GM23338 (cell line): ENCODE measurements around the gene SP6. TPM values are rescaled to one million over a fixed set of nuclear protein-coding genes. Genes with fewer than 3 reads are reported as not detected.
A peak's percentile ranks its signal among the peaks of the same experiment; 100 is the strongest.

Experiments
- ATAC-seq: fragments of 200-7000 bp; cut with Tn5 transposase; 3 replicates; pipeline ENCODE4 v1.9.1; 2020
- DNase-seq: peaks from one replicate; pipeline ENCODE4 v3.0.0-alpha.2; 2015; ENCODE audit warnings: low spot score
- H2AFZ ChIP-seq: fragments of 200-600 bp; sonication (generic); 2 replicates; pipeline ENCODE4 v1.8.0; 2016; ENCODE audit warnings: antibody characterized with exemption, mild to moderate bottlenecking, moderate library complexity
- H3F3A ChIP-seq: fragments of 200-600 bp; sonication (generic); replicated peaks from 2 replicates; pipeline ENCODE4 v1.8.0; 2017; ENCODE audit warnings: antibody characterized with exemption, mixed run types, low read depth
- H3K27ac ChIP-seq: fragments of 200-600 bp; sonication (generic); 2 replicates; pipeline ENCODE4 v1.6.1; 2016; ENCODE audit warnings: low read depth
- H3K27me3 ChIP-seq: fragments of 200-600 bp; sonication (generic); 2 replicates; pipeline ENCODE4 v1.8.0; 2016; ENCODE audit warnings: mild to moderate bottlenecking, mixed run types, moderate library complexity; ENCODE audit not compliant: insufficient read depth
- H3K36me3 ChIP-seq: fragments of 200-600 bp; sonication (generic); 2 replicates; pipeline ENCODE4 v1.8.0; 2016; ENCODE audit warnings: mild to moderate bottlenecking; ENCODE audit not compliant: insufficient read depth
- H3K4me1 ChIP-seq: fragments of 200-600 bp; sonication (generic); 2 replicates; pipeline ENCODE4 v1.8.0; 2016; ENCODE audit warnings: mild to moderate bottlenecking, moderate library complexity; ENCODE audit not compliant: insufficient read depth
- H3K4me2 ChIP-seq: fragments of 200-600 bp; sonication (generic); 2 replicates; pipeline ENCODE4 v1.7.1; 2017; ENCODE audit warnings: mixed run types
- H3K4me3 ChIP-seq: fragments of 200-600 bp; sonication (generic); 2 replicates; pipeline ENCODE4 v1.6.1; 2016; ENCODE audit warnings: mixed run types
- H3K79me2 ChIP-seq: fragments of 200-600 bp; sonication (generic); replicated peaks from 2 replicates; pipeline ENCODE4 v1.8.0; 2017; ENCODE audit warnings: mild to moderate bottlenecking; ENCODE audit not compliant: insufficient read depth
- H3K9me2 ChIP-seq: fragments of 200-600 bp; sonication (generic); 2 replicates; pipeline ENCODE4 v1.8.0; 2017; ENCODE audit not compliant: insufficient read depth
- H4K20me1 ChIP-seq: fragments of 200-600 bp; sonication (generic); replicated peaks from 2 replicates; pipeline ENCODE4 v1.8.0; 2017; ENCODE audit warnings: mild to moderate bottlenecking; ENCODE audit not compliant: insufficient read depth
- H3K27ac Mint-ChIP-seq: 2 replicates; pipeline ENCODE4 v1.8.0; 2020; ENCODE audit warnings: inconsistent platforms, mild to moderate bottlenecking, moderate library complexity, mixed read lengths
- H3K27me3 Mint-ChIP-seq: 3 replicates; pipeline ENCODE4 v1.8.0; 2022; ENCODE audit warnings: low read depth, mild to moderate bottlenecking, moderate library complexity, mixed read lengths, inconsistent platforms; ENCODE audit not compliant: insufficient read depth, poor library complexity
- H3K36me3 Mint-ChIP-seq: 3 replicates; pipeline ENCODE4 v1.8.0; 2021; ENCODE audit warnings: low read depth, mild to moderate bottlenecking, inconsistent platforms, moderate library complexity, mixed read lengths
- H3K4me1 Mint-ChIP-seq: 3 replicates; pipeline ENCODE4 v1.8.0; 2020; ENCODE audit warnings: mild to moderate bottlenecking, inconsistent platforms, mixed read lengths
- H3K4me3 Mint-ChIP-seq: 3 replicates; pipeline ENCODE4 v1.8.0; 2021; ENCODE audit warnings: moderate library complexity, mild to moderate bottlenecking, inconsistent platforms, mixed read lengths
- H3K9me3 Mint-ChIP-seq: 3 replicates; pipeline ENCODE4 v1.8.0; 2020; ENCODE audit warnings: moderate library complexity, mild to moderate bottlenecking, inconsistent platforms, mixed read lengths
- CREB1 ChIP-seq: fragments of 250-450 bp; sonication (Bioruptor Pico); IDR thresholded peaks from 2 replicates; pipeline ENCODE4 v1.5.0; 2020; ENCODE audit warnings: low read depth, mild to moderate bottlenecking, moderate library complexity
- ETS1 ChIP-seq: IDR thresholded peaks from 2 replicates; pipeline ENCODE4 v1.6.1; 2016; ENCODE audit warnings: antibody characterized with exemption
- EZH2 ChIP-seq: fragments of 200-600 bp; sonication (generic); IDR thresholded peaks from one replicate; pipeline ENCODE4 v1.8.0; 2017; ENCODE audit warnings: antibody characterized with exemption, mild to moderate bottlenecking, low read depth; ENCODE audit not compliant: unreplicated experiment
- EZH2phosphoT487 ChIP-seq: fragments of 200-600 bp; sonication (generic); IDR thresholded peaks from one replicate; pipeline ENCODE4 v1.8.1; 2018; ENCODE audit warnings: antibody characterized with exemption; ENCODE audit not compliant: unreplicated experiment
- JUNB ChIP-seq: IDR thresholded peaks from one replicate; pipeline ENCODE4 v1.6.1; 2016; ENCODE audit warnings: antibody characterized with exemption; ENCODE audit not compliant: unreplicated experiment
- NANOG ChIP-seq: IDR thresholded peaks from 2 replicates; pipeline ENCODE4 v1.6.1; 2016; ENCODE audit warnings: antibody characterized with exemption, borderline replicate concordance
- POLR2AphosphoS5 ChIP-seq: IDR thresholded peaks from 2 replicates; pipeline ENCODE4 v1.6.1; 2016; ENCODE audit warnings: antibody characterized with exemption, low read depth
- STAT1 ChIP-seq: IDR thresholded peaks from one replicate; pipeline ENCODE4 v1.6.1; 2016; ENCODE audit warnings: antibody characterized with exemption; ENCODE audit not compliant: unreplicated experiment
- ZNF114 ChIP-seq: fragments of 250-450 bp; sonication (Bioruptor Pico); IDR thresholded peaks from 2 replicates; pipeline ENCODE4 v1.5.0; 2020; ENCODE audit warnings: mild to moderate bottlenecking, moderate library complexity
- ZNF331 ChIP-seq: fragments of 250-450 bp; sonication (Bioruptor Pico); IDR thresholded peaks from 2 replicates; pipeline ENCODE4 v1.5.0; 2020; ENCODE audit warnings: low read depth, mild to moderate bottlenecking, moderate library complexity
- polyA plus RNA-seq: library from polyadenylated mRNA; unstranded; fragments of >200 nt; fragmentation: Nextera tagmentation; extraction: Ambion mirVana; gene quantifications from 2 replicates; pipeline ENCODE4 v1.2.1, GENCODE V29; 2016
- total RNA-seq: library from RNA; depleted of rRNA; stranded (reverse); fragments of >200 nt; shearing (Covaris generic); gene quantifications from 2 replicates; pipeline ENCODE4 v1.2.3, GENCODE V29; 2014
- TF ChIP-seq, protein P1 (sequence below): fragments of 250-450 bp; sonication (Bioruptor Pico); IDR thresholded peaks from 2 replicates; pipeline ENCODE4 v1.5.0; 2020; ENCODE audit warnings: mild to moderate bottlenecking, moderate library complexity
- TF ChIP-seq, protein P2 (sequence below): IDR thresholded peaks from one replicate; pipeline ENCODE4 v1.6.1; 2018; ENCODE audit warnings: antibody characterized with exemption; ENCODE audit not compliant: unreplicated experiment
- TF ChIP-seq, protein P3 (sequence below), 2 experiments: fragments of 200-600 bp in 1 of 2; sonication (generic) in 1 of 2; conservative IDR thresholded peaks; 2 replicates each; pipeline versions ENCODE4 v1.5.1 to v1.6.1; 2016 to 2017; ENCODE audit warnings: antibody characterized with exemption in 2 of 2, low read depth in 2 of 2, mild to moderate bottlenecking in 2 of 2, moderate library complexity in 1 of 2

The SP6 gene
- total and polyA plus RNA-seq, 2 experiments from 2014 or later: 0.13 to 1.0 TPM

GRCh38 chr17:47839071-47839470, 11.9 kb downstream of the SP6 start:
- DNase-seq (no peak), ATAC-seq (no peak)
- Mint-ChIP-seq H3K36me3 (peaks cover 3% of the 10 kb centered on the region; the same call in 1 of the 3 replicates), H3K27ac (no peak overlapping the region), H3K9me3 (no peaks in the 10 kb centered on the region), H3K4me1 (peaks cover 29% of the 10 kb centered on the region), H3K4me3 (peak overlapping the region; percentile 24; the same call in 1 of the 3 replicates), H3K27me3 (peaks cover 24% of the 10 kb centered on the region)
- Histone ChIP-seq H3K36me3 (no peaks in the 10 kb centered on the region), H3K9me2 (no peaks in the 10 kb centered on the region), H3K4me2 (no peak overlapping the region), H3K27ac (no peak overlapping the region), H3K79me2 (no peaks in the 10 kb centered on the region; the same call in 1 of the 2 replicates), H3K4me1 (peaks cover 15% of the 10 kb centered on the region; the same call in 1 of the 2 replicates), H3K27me3 (peaks cover 6% of the 10 kb centered on the region), H3K4me3 (no peak overlapping the region), H2AFZ (no peak overlapping the region), H4K20me1 (no peaks in the 10 kb centered on the region), H3F3A (no peaks in the 10 kb centered on the region)
- TF ChIP-seq ZNF114 (CRISPR knock-in tag) (no peak), JUNB (no peak), NANOG (no peak), ZNF331 (CRISPR knock-in tag) (no peak), CREB1 (no peak), POLR2AphosphoS5 (no peak), EZH2 (no peak), ETS1 (no peak), STAT1 (no peak), EZH2phosphoT487 (no peak)
- TF ChIP-seq, protein P1, sequence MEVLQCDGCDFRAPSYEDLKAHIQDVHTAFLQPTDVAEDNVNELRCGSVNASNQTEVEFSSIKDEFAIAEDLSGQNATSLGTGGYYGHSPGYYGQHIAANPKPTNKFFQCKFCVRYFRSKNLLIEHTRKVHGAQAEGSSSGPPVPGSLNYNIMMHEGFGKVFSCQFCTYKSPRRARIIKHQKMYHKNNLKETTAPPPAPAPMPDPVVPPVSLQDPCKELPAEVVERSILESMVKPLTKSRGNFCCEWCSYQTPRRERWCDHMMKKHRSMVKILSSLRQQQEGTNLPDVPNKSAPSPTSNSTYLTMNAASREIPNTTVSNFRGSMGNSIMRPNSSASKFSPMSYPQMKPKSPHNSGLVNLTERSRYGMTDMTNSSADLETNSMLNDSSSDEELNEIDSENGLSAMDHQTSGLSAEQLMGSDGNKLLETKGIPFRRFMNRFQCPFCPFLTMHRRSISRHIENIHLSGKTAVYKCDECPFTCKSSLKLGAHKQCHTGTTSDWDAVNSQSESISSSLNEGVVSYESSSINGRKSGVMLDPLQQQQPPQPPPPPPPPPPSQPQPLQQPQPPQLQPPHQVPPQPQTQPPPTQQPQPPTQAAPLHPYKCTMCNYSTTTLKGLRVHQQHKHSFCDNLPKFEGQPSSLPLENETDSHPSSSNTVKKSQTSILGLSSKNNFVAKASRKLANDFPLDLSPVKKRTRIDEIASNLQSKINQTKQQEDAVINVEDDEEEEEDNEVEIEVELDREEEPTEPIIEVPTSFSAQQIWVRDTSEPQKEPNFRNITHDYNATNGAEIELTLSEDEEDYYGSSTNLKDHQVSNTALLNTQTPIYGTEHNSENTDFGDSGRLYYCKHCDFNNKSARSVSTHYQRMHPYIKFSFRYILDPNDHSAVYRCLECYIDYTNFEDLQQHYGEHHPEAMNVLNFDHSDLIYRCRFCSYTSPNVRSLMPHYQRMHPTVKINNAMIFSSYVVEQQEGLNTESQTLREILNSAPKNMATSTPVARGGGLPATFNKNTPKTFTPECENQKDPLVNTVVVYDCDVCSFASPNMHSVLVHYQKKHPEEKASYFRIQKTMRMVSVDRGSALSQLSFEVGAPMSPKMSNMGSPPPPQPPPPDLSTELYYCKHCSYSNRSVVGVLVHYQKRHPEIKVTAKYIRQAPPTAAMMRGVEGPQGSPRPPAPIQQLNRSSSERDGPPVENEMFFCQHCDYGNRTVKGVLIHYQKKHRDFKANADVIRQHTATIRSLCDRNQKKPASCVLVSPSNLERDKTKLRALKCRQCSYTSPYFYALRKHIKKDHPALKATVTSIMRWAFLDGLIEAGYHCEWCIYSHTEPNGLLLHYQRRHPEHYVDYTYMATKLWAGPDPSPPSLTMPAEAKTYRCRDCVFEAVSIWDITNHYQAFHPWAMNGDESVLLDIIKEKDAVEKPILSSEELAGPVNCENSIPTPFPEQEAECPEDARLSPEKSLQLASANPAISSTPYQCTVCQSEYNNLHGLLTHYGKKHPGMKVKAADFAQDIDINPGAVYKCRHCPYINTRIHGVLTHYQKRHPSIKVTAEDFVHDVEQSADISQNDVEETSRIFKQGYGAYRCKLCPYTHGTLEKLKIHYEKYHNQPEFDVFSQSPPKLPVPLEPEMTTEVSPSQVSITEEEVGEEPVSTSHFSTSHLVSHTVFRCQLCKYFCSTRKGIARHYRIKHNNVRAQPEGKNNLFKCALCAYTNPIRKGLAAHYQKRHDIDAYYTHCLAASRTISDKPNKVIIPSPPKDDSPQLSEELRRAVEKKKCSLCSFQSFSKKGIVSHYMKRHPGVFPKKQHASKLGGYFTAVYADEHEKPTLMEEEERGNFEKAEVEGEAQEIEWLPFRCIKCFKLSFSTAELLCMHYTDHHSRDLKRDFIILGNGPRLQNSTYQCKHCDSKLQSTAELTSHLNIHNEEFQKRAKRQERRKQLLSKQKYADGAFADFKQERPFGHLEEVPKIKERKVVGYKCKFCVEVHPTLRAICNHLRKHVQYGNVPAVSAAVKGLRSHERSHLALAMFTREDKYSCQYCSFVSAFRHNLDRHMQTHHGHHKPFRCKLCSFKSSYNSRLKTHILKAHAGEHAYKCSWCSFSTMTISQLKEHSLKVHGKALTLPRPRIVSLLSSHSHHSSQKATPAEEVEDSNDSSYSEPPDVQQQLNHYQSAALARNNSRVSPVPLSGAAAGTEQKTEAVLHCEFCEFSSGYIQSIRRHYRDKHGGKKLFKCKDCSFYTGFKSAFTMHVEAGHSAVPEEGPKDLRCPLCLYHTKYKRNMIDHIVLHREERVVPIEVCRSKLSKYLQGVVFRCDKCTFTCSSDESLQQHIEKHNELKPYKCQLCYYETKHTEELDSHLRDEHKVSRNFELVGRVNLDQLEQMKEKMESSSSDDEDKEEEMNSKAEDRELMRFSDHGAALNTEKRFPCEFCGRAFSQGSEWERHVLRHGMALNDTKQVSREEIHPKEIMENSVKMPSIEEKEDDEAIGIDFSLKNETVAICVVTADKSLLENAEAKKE (CRISPR knock-in tag): no peak
- TF ChIP-seq, protein P2, sequence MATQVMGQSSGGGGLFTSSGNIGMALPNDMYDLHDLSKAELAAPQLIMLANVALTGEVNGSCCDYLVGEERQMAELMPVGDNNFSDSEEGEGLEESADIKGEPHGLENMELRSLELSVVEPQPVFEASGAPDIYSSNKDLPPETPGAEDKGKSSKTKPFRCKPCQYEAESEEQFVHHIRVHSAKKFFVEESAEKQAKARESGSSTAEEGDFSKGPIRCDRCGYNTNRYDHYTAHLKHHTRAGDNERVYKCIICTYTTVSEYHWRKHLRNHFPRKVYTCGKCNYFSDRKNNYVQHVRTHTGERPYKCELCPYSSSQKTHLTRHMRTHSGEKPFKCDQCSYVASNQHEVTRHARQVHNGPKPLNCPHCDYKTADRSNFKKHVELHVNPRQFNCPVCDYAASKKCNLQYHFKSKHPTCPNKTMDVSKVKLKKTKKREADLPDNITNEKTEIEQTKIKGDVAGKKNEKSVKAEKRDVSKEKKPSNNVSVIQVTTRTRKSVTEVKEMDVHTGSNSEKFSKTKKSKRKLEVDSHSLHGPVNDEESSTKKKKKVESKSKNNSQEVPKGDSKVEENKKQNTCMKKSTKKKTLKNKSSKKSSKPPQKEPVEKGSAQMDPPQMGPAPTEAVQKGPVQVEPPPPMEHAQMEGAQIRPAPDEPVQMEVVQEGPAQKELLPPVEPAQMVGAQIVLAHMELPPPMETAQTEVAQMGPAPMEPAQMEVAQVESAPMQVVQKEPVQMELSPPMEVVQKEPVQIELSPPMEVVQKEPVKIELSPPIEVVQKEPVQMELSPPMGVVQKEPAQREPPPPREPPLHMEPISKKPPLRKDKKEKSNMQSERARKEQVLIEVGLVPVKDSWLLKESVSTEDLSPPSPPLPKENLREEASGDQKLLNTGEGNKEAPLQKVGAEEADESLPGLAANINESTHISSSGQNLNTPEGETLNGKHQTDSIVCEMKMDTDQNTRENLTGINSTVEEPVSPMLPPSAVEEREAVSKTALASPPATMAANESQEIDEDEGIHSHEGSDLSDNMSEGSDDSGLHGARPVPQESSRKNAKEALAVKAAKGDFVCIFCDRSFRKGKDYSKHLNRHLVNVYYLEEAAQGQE: no peak
- TF ChIP-seq, protein P3, sequence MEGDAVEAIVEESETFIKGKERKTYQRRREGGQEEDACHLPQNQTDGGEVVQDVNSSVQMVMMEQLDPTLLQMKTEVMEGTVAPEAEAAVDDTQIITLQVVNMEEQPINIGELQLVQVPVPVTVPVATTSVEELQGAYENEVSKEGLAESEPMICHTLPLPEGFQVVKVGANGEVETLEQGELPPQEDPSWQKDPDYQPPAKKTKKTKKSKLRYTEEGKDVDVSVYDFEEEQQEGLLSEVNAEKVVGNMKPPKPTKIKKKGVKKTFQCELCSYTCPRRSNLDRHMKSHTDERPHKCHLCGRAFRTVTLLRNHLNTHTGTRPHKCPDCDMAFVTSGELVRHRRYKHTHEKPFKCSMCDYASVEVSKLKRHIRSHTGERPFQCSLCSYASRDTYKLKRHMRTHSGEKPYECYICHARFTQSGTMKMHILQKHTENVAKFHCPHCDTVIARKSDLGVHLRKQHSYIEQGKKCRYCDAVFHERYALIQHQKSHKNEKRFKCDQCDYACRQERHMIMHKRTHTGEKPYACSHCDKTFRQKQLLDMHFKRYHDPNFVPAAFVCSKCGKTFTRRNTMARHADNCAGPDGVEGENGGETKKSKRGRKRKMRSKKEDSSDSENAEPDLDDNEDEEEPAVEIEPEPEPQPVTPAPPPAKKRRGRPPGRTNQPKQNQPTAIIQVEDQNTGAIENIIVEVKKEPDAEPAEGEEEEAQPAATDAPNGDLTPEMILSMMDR (conservative IDR thresholded peaks at IDR 0.05; ENCODE audit: low read depth in 2 of 2): no peak
